Heart right ventricle (tissue), 16 donors: ENCODE data around the gene BICDL1. TPM values are rescaled to one million over a fixed set of nuclear protein-coding genes. Genes with fewer than 3 reads are reported as not detected.

Source experiments
- ATAC-seq, 8 donors: fragments of 200-7000 bp; cut with Tn5 transposase; one replicate each; pipeline ENCODE4 v1.9.1; 2020; ENCODE audit warnings: mild to moderate bottlenecking in 8 of 8, moderate library complexity in 8 of 8, moderate number of reproducible peaks in 1 of 8
- DNase-seq, 2 donors: peaks; one replicate each; pipeline ENCODE4 v3.0.0-alpha.2; 2020
- H3K27ac ChIP-seq, 10 donors: fragments of 200-600 bp; sonication (generic) in 2 of 10; one replicate each; pipeline versions ENCODE4 v1.5.0 to v1.8.0; 2020 to 2022; ENCODE audit warnings: mild to moderate bottlenecking in 3 of 10
- H3K27me3 ChIP-seq, 7 donors: fragments of 200-600 bp; one replicate each; pipeline ENCODE4 v1.8.0; 2021 to 2022; ENCODE audit warnings: mild to moderate bottlenecking in 2 of 7
- H3K36me3 ChIP-seq, 9 donors: fragments of 200-600 bp; sonication (generic) in 1 of 9; one replicate each; pipeline versions ENCODE4 v1.5.0 to v1.8.0; 2020 to 2022; ENCODE audit warnings: mild to moderate bottlenecking in 2 of 9
- H3K4me1 ChIP-seq, 9 donors: fragments of 200-600 bp; sonication (generic) in 1 of 9; one replicate each; pipeline versions ENCODE4 v1.5.0 to v1.8.0; 2020 to 2022; ENCODE audit warnings: mild to moderate bottlenecking in 4 of 9
- H3K4me3 ChIP-seq, 10 donors: fragments of 200-600 bp; sonication (generic) in 2 of 10; one replicate each; pipeline versions ENCODE4 v1.5.0 to v1.8.0; 2020 to 2022; ENCODE audit warnings: mild to moderate bottlenecking in 7 of 10, moderate library complexity in 2 of 10
- H3K9me3 ChIP-seq, 11 donors: fragments of 200-600 bp in 10 of 11; sonication (generic) in 2 of 11; one replicate each; pipeline versions ENCODE4 v1.5.0 to v1.8.0; 2013 to 2022; ENCODE audit warnings: mild to moderate bottlenecking in 2 of 11, control low read depth in 1 of 11, moderate library complexity in 1 of 11
- CTCF ChIP-seq, 9 donors: fragments of 200-600 bp; sonication (generic) in 2 of 9; IDR thresholded peaks; one replicate each; pipeline versions ENCODE4 v1.5.0 to v1.8.0; 2021 to 2022; ENCODE audit warnings: antibody characterized with exemption in 9 of 9, mild to moderate bottlenecking in 5 of 9, moderate library complexity in 1 of 9
- WGBS, 2 donors: extraction: QIAGEN DNeasy Blood & Tissue Kit; methylation state at CpG; one replicate each; pipeline ENCODE4 v1.1.7; 2013; ENCODE audit warnings: inconsistent platforms in 1 of 2; 5-methylcytosine and 5-hydroxymethylcytosine counted together
- intact Hi-C, 10 donors: fragments of 100-400 bp; cut with DNase I; formaldehyde crosslinking; loops; one replicate each; pipeline versions ENCODE4 v1.11.1 to v1.14.2; 2022
- polyA plus RNA-seq, 2 donors: library from polyadenylated mRNA; stranded (reverse); fragments of 200-250 nt; gene quantifications; one replicate each; pipeline ENCODE4 v1.2.3, GENCODE V29; 2013
- total RNA-seq, 10 donors: library from RNA; stranded (reverse); fragmentation: NEBNext Ultra II Directional in 3 of 10; extraction: Animal tissue kit (Norgen Biotek cat#: 25700) in 3 of 10; gene quantifications; one replicate each; pipeline versions ENCODE4 v1.2.1 to v1.2.4, GENCODE V29; 2021 to 2023
- donor health status: Arrhythmogenic right ventricular cardiomyopathy.
- donor health status: ischemic (EF 13 %, LVEDD 7.1; RV severe dilation, severe dysfunction).
- donor health status: healthy with polysubstance abuse.
- donor health status: DM: no; HTN: yes; CAD: no.
- donor health status: DM: no; HTN: no; CAD: no.
- donor health status: ischemic (EF 25% LVEDD 6.9; RV normal size, moderate dysfunction).
- donor health status: ischemic (EF 25% LVEDD 5.7; RV mildly dilated, moderate dysfunction).
- donor health status: healthy.
- donor health status: DM: yes; HTN: yes; CAD: no.
- donor health status: Ischemic cardiomyopathy.
- donor health status: ischemic (EF 35%, LVEDD 5.7; RV mildly dilated, moderate dysfunction).
- donor health status: nonischemic (EF 11% LVEDD 7.7; RV severe dilation, severe dysfunction).
- donor health status: DM: yes; HTN: yes; CAD: no.
- donor health status: PGD.
- donor health status: ischemic (EF 29% LVEDD 5.4; RV normal size, mild dysfunction).
- donor health status: nonischemic (EF 23%, LVEDD 6.1; RV moderate dilation, normal function).

BICDL1 gene
- total and polyA plus RNA-seq, 12 donors, result 0.10 to 1.5 (median 0.34) TPM; not detected in 2

GRCh38 chr12:120047072-120047471, 58.0 kb downstream of the BICDL1 start:
- DNase-seq (no peak), ATAC-seq (no peak)
- Histone ChIP-seq H3K4me1 (no peaks in the 10 kb centered on the region), H3K27ac (no peak overlapping the region), H3K4me3 (no peak overlapping the region), H3K27me3 (peaks cover 0 to 4% (median 0%) of the 10 kb centered on the region in 7 donors), H3K9me3 (peaks cover 0 to 6% (median 0%) of the 10 kb centered on the region in 11 donors), H3K36me3 (no peaks in the 10 kb centered on the region)
- TF ChIP-seq CTCF (IDR thresholded peaks at IDR 0.05), result no peak
- 85 to 92% methylated on average over 1 of the region's 1 CpG for WGBS, 2 donors
- intact Hi-C loops, result no loop called here

DNA sequence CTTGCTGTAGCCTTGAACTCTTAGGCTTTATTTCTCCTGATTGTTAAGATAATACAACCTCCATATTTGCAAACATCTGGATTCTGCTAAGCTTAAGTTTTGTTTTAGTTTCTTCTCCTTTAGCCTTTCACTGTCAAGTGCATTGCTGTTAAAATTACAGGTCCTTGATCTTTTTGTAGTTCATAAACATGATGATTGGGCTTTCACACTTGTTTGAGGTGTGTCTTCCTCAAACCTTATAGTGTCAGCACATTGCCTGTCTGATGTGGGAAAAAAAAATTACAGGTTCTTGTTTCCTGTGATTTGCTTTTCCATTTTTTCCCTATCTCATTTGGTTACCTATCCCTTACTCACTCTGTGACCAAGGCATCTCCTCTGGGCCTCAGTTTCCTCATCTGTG, 59.2 kb downstream of the BICDL1 start:
- ATAC-seq, result no peak
- intact Hi-C loops, result no loop called here

GRCh38 chr12:120049426-120049825, 60.4 kb downstream of the BICDL1 start:
- intact Hi-C loops, result no loop called here
- no peak for ATAC-seq
- no peak overlapping the region for H3K27ac ChIP-seq
- no peaks in the 10 kb centered on the region for H3K36me3 ChIP-seq
- peaks cover 0 to 6% (median 0%) of the 10 kb centered on the region in 11 donors for H3K9me3 ChIP-seq
- 61 to 68% methylated on average over 6 of the region's 6 CpGs for WGBS, 2 donors
- TF ChIP-seq CTCF (IDR thresholded peaks at IDR 0.05), result no peak
- no peak for DNase-seq
- H3K4me3 ChIP-seq, result no peak overlapping the region
- no peaks in the 10 kb centered on the region for H3K4me1 ChIP-seq
- peaks cover 0 to 4% (median 0%) of the 10 kb centered on the region in 7 donors for H3K27me3 ChIP-seq

More for the DNA sequence above, 59.2 kb downstream of the BICDL1 start:
- Histone ChIP-seq H3K4me1 (no peaks in the 10 kb centered on the region), H3K9me3 (peaks cover 0 to 6% (median 0%) of the 10 kb centered on the region in 11 donors), H3K27ac (no peak overlapping the region), H3K36me3 (no peaks in the 10 kb centered on the region), H3K4me3 (no peak overlapping the region), H3K27me3 (peaks cover 0 to 4% (median 0%) of the 10 kb centered on the region in 7 donors)
- no peak for TF ChIP-seq CTCF (IDR thresholded peaks at IDR 0.05)
- DNase-seq, result no peak

DNA sequence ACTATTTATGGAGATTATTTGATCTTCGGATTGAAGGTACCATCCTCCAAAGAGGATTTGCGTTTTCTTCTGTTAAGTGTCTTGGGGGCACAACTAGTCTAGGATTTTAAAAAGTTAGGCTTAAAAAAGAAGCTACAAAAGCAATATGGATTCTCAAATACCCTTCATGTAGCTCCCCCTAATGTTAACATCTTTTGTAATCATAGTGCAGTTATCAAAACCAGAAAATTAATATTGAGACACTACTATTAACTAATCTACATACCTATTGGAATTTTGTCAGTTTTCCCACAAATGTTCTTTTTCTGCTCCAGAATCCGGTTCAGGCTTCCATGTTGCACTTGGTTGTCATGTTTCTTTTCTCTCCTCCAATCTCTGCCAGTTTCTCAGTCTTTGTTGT, 62.5 kb downstream of the BICDL1 start:
- Histone ChIP-seq H3K36me3 (no peaks in the 10 kb centered on the region), H3K9me3 (peaks cover 0 to 6% (median 0%) of the 10 kb centered on the region in 11 donors), H3K4me1 (no peaks in the 10 kb centered on the region), H3K27ac (no peak overlapping the region), H3K27me3 (peaks cover 0 to 4% (median 0%) of the 10 kb centered on the region in 7 donors), H3K4me3 (no peak overlapping the region)
- TF ChIP-seq CTCF (IDR thresholded peaks at IDR 0.05), result no peak
- 83 to 86% methylated on average over 3 of the region's 3 CpGs for WGBS, 2 donors
- intact Hi-C loops, result no loop called here
- DNase-seq (no peak), ATAC-seq (no peak)
